CD4-positive, alpha-beta memory T cell (primary cell): ENCODE data around the gene NCOA3. TPM values are rescaled to one million over a fixed set of nuclear protein-coding genes. Genes with fewer than 3 reads are reported as not detected.
"Not testable (repeated sequence)": the region's sequence is repeated elsewhere in the genome, so short reads cannot be mapped to it uniquely, and the experiment has no call there.

Experiments
- CTCF ChIA-PET: fragments of 350-600 bp; sonication (Branson Sonifier 250); formaldehyde crosslinking; loops from one replicate; lab custom pipeline; 2021; ENCODE audit warnings: inconsistent platforms; ENCODE audit not compliant: partially characterized antibody; lab: Charles Lee
- POLR2A ChIA-PET: fragments of 350-600 bp; sonication (Branson Sonifier 250); formaldehyde crosslinking; loops from one replicate; lab custom pipeline; 2021; ENCODE audit not compliant: partially characterized antibody; lab: Charles Lee
- DNase-seq, 5 donors: peaks; one replicate each; pipeline versions ENCODE4 v3.0.0 to v3.0.0-alpha.2; 2020 to 2022; ENCODE audit warnings: mixed read lengths in 1 of 5
- H3K27ac ChIP-seq: one replicate; pipeline ENCODE4 v1.7.0; 2013; ENCODE audit warnings: low read depth, low read length
- H3K27me3 ChIP-seq: 2 replicates; pipeline ENCODE4 v1.7.0; 2013; ENCODE audit warnings: mild to moderate bottlenecking, low read length, moderate library complexity; ENCODE audit not compliant: insufficient read depth
- H3K36me3 ChIP-seq: 2 replicates; pipeline ENCODE4 v1.7.0; 2013; ENCODE audit warnings: mild to moderate bottlenecking, low read length, moderate library complexity; ENCODE audit not compliant: insufficient read depth
- H3K4me1 ChIP-seq: 2 replicates; pipeline ENCODE4 v1.7.0; 2013; ENCODE audit warnings: mild to moderate bottlenecking, low read length, moderate library complexity; ENCODE audit not compliant: insufficient read depth
- H3K4me3 ChIP-seq, 2 donors: one replicate each; pipeline ENCODE4 v1.7.0; 2013; ENCODE audit warnings: low read length in 2 of 2, mild to moderate bottlenecking in 1 of 2
- H3K9me3 ChIP-seq, 2 donors: one replicate each; pipeline ENCODE4 v1.7.0; 2013; ENCODE audit warnings: low read length in 2 of 2, control low read depth in 1 of 2; ENCODE audit not compliant: control insufficient read depth in 1 of 2
- H3K27ac Mint-ChIP-seq, 7 donors: one replicate each; pipeline ENCODE4 v1.8.0; 2020 to 2021; ENCODE audit warnings: mixed read lengths in 7 of 7, mild to moderate bottlenecking in 6 of 7, inconsistent platforms in 3 of 7, moderate library complexity in 3 of 7
- H3K27me3 Mint-ChIP-seq, 2 donors: one replicate each; pipeline ENCODE4 v1.8.0; 2020 to 2021; ENCODE audit warnings: mixed read lengths in 2 of 2
- H3K36me3 Mint-ChIP-seq, 2 donors: one replicate each; pipeline ENCODE4 v1.8.0; 2020 to 2021; ENCODE audit warnings: mixed read lengths in 2 of 2, inconsistent platforms in 1 of 2, mild to moderate bottlenecking in 1 of 2
- H3K4me1 Mint-ChIP-seq, 4 donors: one replicate each; pipeline ENCODE4 v1.8.0; 2020 to 2021; ENCODE audit warnings: mixed read lengths in 4 of 4, mild to moderate bottlenecking in 1 of 4
- H3K4me3 Mint-ChIP-seq, 8 donors: one replicate each; pipeline ENCODE4 v1.8.0; 2020 to 2021; ENCODE audit warnings: mixed read lengths in 8 of 8, mild to moderate bottlenecking in 7 of 8, moderate library complexity in 6 of 8, inconsistent platforms in 3 of 8
- H3K9me3 Mint-ChIP-seq, 8 donors: one replicate each; pipeline ENCODE4 v1.8.0; 2020 to 2021; ENCODE audit warnings: mixed read lengths in 8 of 8, mild to moderate bottlenecking in 5 of 8, inconsistent platforms in 3 of 8, moderate library complexity in 1 of 8
- intact Hi-C: fragments of 100-400 bp; cut with micrococcal nuclease; formaldehyde crosslinking; loops from one replicate; pipeline ENCODE4 v1.15.1; 2023
- polyA plus RNA-seq, 2 donors: library from polyadenylated mRNA; unstranded; fragments of 300-500 nt; fragmentation: Illumina TruSeq; gene quantifications; one replicate each; pipeline ENCODE4 v1.2.3, GENCODE V29; 2021
- total RNA-seq, 2 experiments: library from RNA; stranded (reverse); gene quantifications; one replicate each; pipeline ENCODE4 v1.2.3, GENCODE V29; 2021

The NCOA3 gene
- total and polyA plus RNA-seq, 4 experiments from 2014 or later = 7.0 to 74.7 (median 46.2) TPM

GRCh38 chr20:47573559-47573958 is 71.9 kb downstream of the NCOA3 start:
- ChIA-PET POLR2A (no interaction called here), CTCF (interaction anchor here (0.8 kb wide), 1 partner anchor 301 kb away, joined by 3 read pairs; no protein-coding TSS in a partner anchor)
- Mint-ChIP-seq H3K27ac (peak overlapping the region in 3 of 7 donors; percentile 14 to 60 (median 48)), H3K36me3 (peaks cover 19 to 24% of the 10 kb centered on the region in 2 donors), H3K4me3 (no peak overlapping the region), H3K9me3 (peaks cover 0 to 7% (median 1%) of the 10 kb centered on the region in 8 donors), H3K4me1 (peaks cover 47 to 74% (median 60%) of the 10 kb centered on the region in 4 donors), H3K27me3 (no peaks in the 10 kb centered on the region)
- H3K27ac ChIP-seq = no peak overlapping the region
- no peak overlapping the region for H3K4me3 ChIP-seq
- intact Hi-C loops = no loop called here
- H3K36me3 ChIP-seq = no peaks in the 10 kb centered on the region
- no peak for DNase-seq
- no peaks in the 10 kb centered on the region for H3K27me3 ChIP-seq
- no peaks in the 10 kb centered on the region for H3K9me3 ChIP-seq
- H3K4me1 ChIP-seq = peaks cover 62% of the 10 kb centered on the region

DNA sequence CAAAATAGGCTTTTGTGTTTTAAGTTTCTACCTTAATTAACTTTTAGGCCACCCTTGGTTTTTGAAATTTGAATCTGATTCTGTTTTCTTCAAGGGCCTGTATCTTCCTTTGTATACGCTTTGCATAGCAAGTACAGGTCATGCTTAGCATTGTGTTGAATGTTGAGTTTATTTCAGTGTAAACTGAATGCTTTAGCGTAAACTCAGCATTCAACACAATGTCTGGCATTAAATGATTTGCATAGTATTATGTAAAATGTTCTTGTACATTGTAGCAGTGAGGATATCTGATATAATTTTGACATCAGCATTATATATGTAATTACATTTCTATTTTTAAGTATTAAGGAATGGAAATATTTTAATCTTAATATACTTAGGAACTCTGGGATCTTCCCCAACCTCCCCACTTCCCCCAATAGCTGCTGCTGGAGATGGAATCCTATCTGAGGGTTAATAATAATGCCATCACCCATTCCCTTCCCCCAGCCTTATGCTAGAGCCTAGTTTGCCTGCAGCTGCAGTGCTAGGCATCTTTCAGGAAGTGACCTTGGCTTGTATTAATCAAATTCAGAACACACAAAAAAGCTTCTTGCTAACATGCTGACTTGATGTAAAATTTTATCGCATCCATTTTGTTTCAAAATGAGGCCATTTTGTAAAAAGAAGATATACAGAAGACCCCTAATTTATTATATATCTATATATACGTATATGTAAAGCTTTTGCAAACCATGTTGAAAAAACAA is 73.1 kb downstream of the NCOA3 start:
- Histone ChIP-seq H3K27ac (no peak overlapping the region), H3K27me3 (no peaks in the 10 kb centered on the region), H3K4me1 (peaks cover 71% of the 10 kb centered on the region), H3K4me3 (no peak overlapping the region), H3K36me3 (no peaks in the 10 kb centered on the region), H3K9me3 (no peaks in the 10 kb centered on the region)
- intact Hi-C loops = no loop called here
- CTCF ChIA-PET = no interaction called here
- POLR2A ChIA-PET = interaction anchor here (0.6 to 1.0 kb wide), 2 partner anchors 17 to 73 kb away, joined by 3 to 5 read pairs; partner anchors contain the start of gene NCOA3
- H3K27me3 Mint-ChIP-seq = no peaks in the 10 kb centered on the region
- H3K4me1 Mint-ChIP-seq = peaks cover 53 to 86% (median 67%) of the 10 kb centered on the region in 4 donors
- peak overlapping the region in 3 of 8 donors; percentile 26 to 70 (median 52) for H3K4me3 Mint-ChIP-seq
- H3K9me3 Mint-ChIP-seq = peaks cover 0 to 7% (median 1%) of the 10 kb centered on the region in 8 donors
- peak overlapping the region in 2 of 7 donors; percentile 19 to 75 for H3K27ac Mint-ChIP-seq
- peak in 2 of 5 donors; percentile 4 to 5 for DNase-seq
- peaks cover 20 to 21% of the 10 kb centered on the region in 2 donors for H3K36me3 Mint-ChIP-seq

DNA sequence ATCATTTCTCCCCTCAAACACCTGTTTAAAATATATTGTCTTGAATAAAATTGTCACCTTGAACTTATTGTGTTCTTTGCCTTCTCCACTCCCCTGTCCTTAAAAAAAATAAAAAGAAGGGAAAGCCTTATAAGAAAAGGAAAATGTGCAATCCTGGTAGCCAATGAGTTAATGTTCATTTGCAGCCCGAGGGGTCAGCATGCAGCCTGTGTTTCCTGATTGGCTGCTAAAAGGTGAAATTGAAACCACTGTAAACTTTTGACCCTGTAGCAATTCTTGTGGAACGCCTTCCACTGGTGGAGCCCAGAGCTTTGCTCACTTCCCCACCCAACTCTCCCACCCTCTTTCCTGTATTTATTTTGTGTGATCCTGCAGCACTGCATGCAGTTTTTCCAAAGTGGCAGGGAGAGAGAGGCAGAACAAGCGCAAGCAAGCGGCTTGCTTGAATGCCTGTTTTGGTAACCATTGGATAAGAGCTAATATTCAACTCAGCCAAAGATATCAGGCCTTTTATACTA is 74.9 kb downstream of the NCOA3 start:
- Histone ChIP-seq H3K27me3 (no peaks in the 10 kb centered on the region), H3K4me1 (peaks cover 71% of the 10 kb centered on the region), H3K27ac (no peak overlapping the region), H3K4me3 (no peak overlapping the region), H3K36me3 (no peaks in the 10 kb centered on the region), H3K9me3 (no peaks in the 10 kb centered on the region)
- peak overlapping the region; percentile 52 to 84 (median 67) for H3K27ac Mint-ChIP-seq
- peaks cover 6 to 12% of the 10 kb centered on the region in 2 donors for H3K36me3 Mint-ChIP-seq
- intact Hi-C loops = no loop called here
- DNase-seq = no peak
- H3K4me1 Mint-ChIP-seq = peaks cover 57 to 94% (median 73%) of the 10 kb centered on the region in 4 donors
- ChIA-PET POLR2A (interaction anchor here (0.7 to 1.2 kb wide), 2 partner anchors 74 to 75 kb away, joined by 3 to 4 read pairs; partner anchors contain the start of gene NCOA3), CTCF (no interaction called here)
- peaks cover 0 to 5% (median 0%) of the 10 kb centered on the region in 8 donors for H3K9me3 Mint-ChIP-seq
- H3K4me3 Mint-ChIP-seq = peak overlapping the region in 7 of 8 donors; percentile 32 to 84 (median 59)
- H3K27me3 Mint-ChIP-seq = no peaks in the 10 kb centered on the region

- H3K27me3 Mint-ChIP-seq = no peaks in the 10 kb centered on the region
- no peak for DNase-seq
- Histone ChIP-seq H3K4me3 (no peak overlapping the region), H3K36me3 (no peaks in the 10 kb centered on the region), H3K27me3 (no peaks in the 10 kb centered on the region), H3K27ac (no peak overlapping the region), H3K4me1 (peaks cover 64% of the 10 kb centered on the region), H3K9me3 (no peaks in the 10 kb centered on the region)
- peak overlapping the region in 5 of 7 donors; percentile 19 to 67 (median 41) for H3K27ac Mint-ChIP-seq
- CTCF ChIA-PET = no interaction called here
- H3K9me3 Mint-ChIP-seq = no peaks in the 10 kb centered on the region
- POLR2A ChIA-PET = interaction anchor here (0.7 to 1.2 kb wide), 2 partner anchors 75 to 76 kb away, joined by 3 to 4 read pairs; partner anchors contain the start of gene NCOA3
- H3K36me3 Mint-ChIP-seq = peaks cover under 1 to 6% of the 10 kb centered on the region in 2 donors
- peak overlapping the region in 3 of 8 donors; percentile 26 to 84 (median 63) for H3K4me3 Mint-ChIP-seq
- H3K4me1 Mint-ChIP-seq = peaks cover 54 to 87% (median 70%) of the 10 kb centered on the region in 4 donors
- intact Hi-C loops = no loop called here
Observed at GRCh38 chr20:47577314-47577713, 75.6 kb downstream of the NCOA3 start.

DNA sequence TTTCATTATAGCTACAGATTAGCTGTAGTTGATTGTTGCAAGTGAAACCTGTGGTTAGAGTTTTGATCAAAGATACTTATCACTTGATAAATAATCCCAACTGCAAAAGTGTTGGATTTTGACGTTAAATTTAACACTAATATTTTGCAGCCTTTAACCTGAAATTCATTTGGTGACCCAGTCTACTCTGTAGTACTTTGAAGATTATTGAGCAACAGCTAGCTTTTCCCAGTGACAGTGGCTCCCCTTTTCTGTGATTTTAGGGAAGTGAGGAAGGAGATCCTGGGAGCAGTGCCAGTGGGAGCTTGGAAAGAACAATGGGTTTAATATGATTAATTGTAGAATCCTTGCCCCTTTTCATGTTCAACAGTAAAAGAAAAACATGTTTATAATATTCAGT is 76.9 kb downstream of the NCOA3 start:
- H3K36me3 Mint-ChIP-seq = peaks cover 0 to 6% of the 10 kb centered on the region in 2 donors
- CTCF ChIA-PET = no interaction called here
- peaks cover under 1% of the 10 kb centered on the region for H3K36me3 ChIP-seq
- H3K4me1 ChIP-seq = peaks cover 52% of the 10 kb centered on the region
- no peaks in the 10 kb centered on the region for H3K27me3 ChIP-seq
- no peak for DNase-seq
- peaks cover 50 to 75% (median 65%) of the 10 kb centered on the region in 4 donors for H3K4me1 Mint-ChIP-seq
- H3K27ac ChIP-seq = no peak overlapping the region
- no peak overlapping the region for H3K4me3 ChIP-seq
- POLR2A ChIA-PET = no interaction called here
- no peak overlapping the region for H3K4me3 Mint-ChIP-seq
- no peaks in the 10 kb centered on the region for H3K9me3 ChIP-seq
- H3K27me3 Mint-ChIP-seq = no peaks in the 10 kb centered on the region
- H3K9me3 Mint-ChIP-seq = no peaks in the 10 kb centered on the region
- intact Hi-C loops = no loop called here
- H3K27ac Mint-ChIP-seq = peak overlapping the region in 3 of 7 donors; percentile 16 to 65 (median 18)

DNA sequence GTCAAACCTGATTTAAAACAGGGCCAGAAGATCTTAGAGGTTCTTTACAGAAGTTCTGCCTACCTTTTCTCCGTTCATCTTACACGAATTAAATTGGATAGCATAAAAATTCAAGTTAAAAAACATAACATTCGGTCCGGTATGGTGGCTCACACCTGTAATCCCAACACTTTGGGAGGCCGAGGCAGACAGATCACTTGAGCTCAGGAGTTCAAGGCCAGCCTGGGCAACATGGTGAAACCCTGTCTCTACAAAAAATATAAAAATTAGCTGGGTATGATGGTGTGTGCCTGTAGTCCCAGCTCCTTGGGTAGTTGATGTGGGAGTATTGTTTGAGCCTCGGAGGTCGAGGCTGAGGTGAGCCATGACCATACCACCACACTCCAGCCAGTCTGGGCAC is 79.0 kb downstream of the NCOA3 start:
- H3K4me3 ChIP-seq, H3K9me3 Mint-ChIP-seq, H3K36me3 ChIP-seq, POLR2A ChIA-PET, H3K4me3 Mint-ChIP-seq, DNase-seq, H3K27me3 ChIP-seq, H3K27me3 Mint-ChIP-seq, H3K27ac ChIP-seq, H3K9me3 ChIP-seq, CTCF ChIA-PET, intact Hi-C loops: not testable (repeated sequence)
- Mint-ChIP-seq H3K36me3 (peaks cover 4 to 14% of the 10 kb centered on the region in 2 donors), H3K4me1 (peaks cover 39 to 64% (median 51%) of the 10 kb centered on the region in 4 donors), H3K27ac (peak overlapping the region in 1 of 7 donors; percentile 46)
- H3K4me1 ChIP-seq = peaks cover 32% of the 10 kb centered on the region

DNA sequence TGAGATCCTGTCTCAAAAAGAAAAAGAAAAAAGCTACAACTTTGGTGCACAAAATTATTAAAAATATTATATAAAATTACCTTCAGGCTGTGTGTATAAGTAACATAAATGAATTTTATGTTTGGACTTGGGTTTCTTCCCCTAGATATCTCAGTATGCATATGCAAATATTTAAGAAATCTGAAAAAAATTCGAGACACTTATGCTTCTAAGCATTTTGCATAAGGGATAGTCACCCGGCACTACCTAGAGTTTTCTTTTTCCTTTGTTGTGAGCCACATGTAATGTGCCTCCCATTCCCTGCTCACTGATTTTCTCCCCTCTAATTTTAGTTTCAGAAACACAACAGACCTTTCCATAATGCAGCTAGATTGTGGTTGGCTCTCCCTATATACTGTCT is 79.4 kb downstream of the NCOA3 start:
- POLR2A ChIA-PET = no interaction called here
- no peak overlapping the region for H3K27ac ChIP-seq
- H3K9me3 ChIP-seq = no peaks in the 10 kb centered on the region
- H3K9me3 Mint-ChIP-seq = peaks cover 0 to 4% (median 0%) of the 10 kb centered on the region in 8 donors
- no peaks in the 10 kb centered on the region for H3K27me3 ChIP-seq
- no peak for DNase-seq
- H3K4me1 ChIP-seq = peaks cover 28% of the 10 kb centered on the region
- no peaks in the 10 kb centered on the region for H3K27me3 Mint-ChIP-seq
- H3K4me1 Mint-ChIP-seq = peaks cover 36 to 61% (median 47%) of the 10 kb centered on the region in 4 donors
- no peak overlapping the region for H3K4me3 ChIP-seq
- peaks cover 6 to 15% of the 10 kb centered on the region in 2 donors for H3K36me3 Mint-ChIP-seq
- peak overlapping the region in 1 of 7 donors; percentile 9 for H3K27ac Mint-ChIP-seq
- CTCF ChIA-PET = no interaction called here
- peaks cover 5% of the 10 kb centered on the region for H3K36me3 ChIP-seq
- no peak overlapping the region for H3K4me3 Mint-ChIP-seq
- intact Hi-C loops = no loop called here
